Ishikawa (cell line): ENCODE results near the gene RAB7B.

ENCODE experiments used
- CEBPB ChIP-seq: IDR thresholded peaks from 2 replicates; pipeline ENCODE4 v1.6.1; 2012
- CREB1 ChIP-seq: IDR thresholded peaks from 2 replicates; pipeline ENCODE4 v1.6.1; 2012; ENCODE audit warnings: low read depth
- EGR1 ChIP-seq: IDR thresholded peaks from 2 replicates; pipeline ENCODE4 v1.6.1; 2012
- EP300 ChIP-seq: IDR thresholded peaks from 2 replicates; pipeline ENCODE4 v1.6.1; 2012; ENCODE audit warnings: borderline replicate concordance
- FOXM1 ChIP-seq: IDR thresholded peaks from 2 replicates; pipeline ENCODE4 v1.6.1; 2012; ENCODE audit warnings: low read depth, borderline replicate concordance
- MAX ChIP-seq: IDR thresholded peaks from 2 replicates; pipeline ENCODE4 v1.6.1; 2012
- NFIC ChIP-seq: IDR thresholded peaks from 2 replicates; pipeline ENCODE4 v1.6.1; 2012
- RAD21 ChIP-seq: IDR thresholded peaks from 2 replicates; pipeline ENCODE4 v1.6.1; 2012; ENCODE audit warnings: low read depth
- TAF1 ChIP-seq: IDR thresholded peaks from 2 replicates; pipeline ENCODE4 v1.6.1; 2012; ENCODE audit warnings: low read depth, mild to moderate bottlenecking
- TCF12 ChIP-seq: IDR thresholded peaks from 2 replicates; pipeline ENCODE4 v1.6.1; 2012; ENCODE audit warnings: low read depth
- TEAD4 ChIP-seq: IDR thresholded peaks from 2 replicates; pipeline ENCODE4 v1.6.1; 2012
- YY1 ChIP-seq: IDR thresholded peaks from 2 replicates; pipeline ENCODE4 v1.6.1; 2012; ENCODE audit warnings: low read depth
- ZBTB7A ChIP-seq: IDR thresholded peaks from 2 replicates; pipeline ENCODE4 v1.6.1; 2012; ENCODE audit warnings: low read depth
- TF ChIP-seq, protein P1 (sequence below): IDR thresholded peaks from 2 replicates; pipeline ENCODE4 v1.6.1; 2012
- TF ChIP-seq, protein P2 (sequence below): IDR thresholded peaks from 2 replicates; pipeline ENCODE4 v1.6.1; 2012; ENCODE audit warnings: low read depth, mild to moderate bottlenecking

The RAB7B gene

GRCh38 chr1:206006946-206007345 is 3.8 kb upstream of the RAB7B start:
- TF ChIP-seq RAD21 = no peak
- TF ChIP-seq TAF1 = no peak
- TF ChIP-seq ZBTB7A = no peak
- TF ChIP-seq, protein P1, sequence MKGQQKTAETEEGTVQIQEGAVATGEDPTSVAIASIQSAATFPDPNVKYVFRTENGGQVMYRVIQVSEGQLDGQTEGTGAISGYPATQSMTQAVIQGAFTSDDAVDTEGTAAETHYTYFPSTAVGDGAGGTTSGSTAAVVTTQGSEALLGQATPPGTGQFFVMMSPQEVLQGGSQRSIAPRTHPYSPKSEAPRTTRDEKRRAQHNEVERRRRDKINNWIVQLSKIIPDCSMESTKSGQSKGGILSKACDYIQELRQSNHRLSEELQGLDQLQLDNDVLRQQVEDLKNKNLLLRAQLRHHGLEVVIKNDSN = no peak
- no peak for TF ChIP-seq CREB1
- no peak for TF ChIP-seq EGR1
- TF ChIP-seq NFIC = no peak
- no peak for TF ChIP-seq TCF12
- no peak for TF ChIP-seq YY1
- TF ChIP-seq FOXM1 = no peak

DNA sequence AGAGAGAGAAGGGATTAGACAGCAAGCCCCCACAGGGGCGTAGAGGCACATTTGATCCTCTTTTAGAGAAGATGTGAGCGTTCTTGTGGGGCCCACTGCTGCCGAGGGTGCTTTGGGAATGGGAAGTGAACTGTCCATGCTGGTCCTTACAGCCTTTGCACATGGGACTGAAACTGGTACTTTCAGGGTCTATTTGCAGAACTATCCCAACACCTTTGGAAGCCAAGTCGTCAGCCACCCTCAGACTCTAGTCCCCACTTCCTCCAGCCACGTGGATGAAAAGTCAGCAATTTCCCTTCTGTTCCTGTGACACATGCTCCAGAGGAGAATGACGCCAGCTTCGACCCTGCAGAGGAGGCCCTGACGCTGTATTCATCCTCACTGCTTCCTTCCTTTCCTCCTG is 2.6 kb upstream of the RAB7B start:
- TF ChIP-seq, protein P1 = no peak
- TF ChIP-seq RAD21 (no peak), EP300 (no peak), YY1 (no peak), TCF12 (no peak), NFIC (no peak), TAF1 (no peak), FOXM1 (no peak)
- TF ChIP-seq, protein P2, sequence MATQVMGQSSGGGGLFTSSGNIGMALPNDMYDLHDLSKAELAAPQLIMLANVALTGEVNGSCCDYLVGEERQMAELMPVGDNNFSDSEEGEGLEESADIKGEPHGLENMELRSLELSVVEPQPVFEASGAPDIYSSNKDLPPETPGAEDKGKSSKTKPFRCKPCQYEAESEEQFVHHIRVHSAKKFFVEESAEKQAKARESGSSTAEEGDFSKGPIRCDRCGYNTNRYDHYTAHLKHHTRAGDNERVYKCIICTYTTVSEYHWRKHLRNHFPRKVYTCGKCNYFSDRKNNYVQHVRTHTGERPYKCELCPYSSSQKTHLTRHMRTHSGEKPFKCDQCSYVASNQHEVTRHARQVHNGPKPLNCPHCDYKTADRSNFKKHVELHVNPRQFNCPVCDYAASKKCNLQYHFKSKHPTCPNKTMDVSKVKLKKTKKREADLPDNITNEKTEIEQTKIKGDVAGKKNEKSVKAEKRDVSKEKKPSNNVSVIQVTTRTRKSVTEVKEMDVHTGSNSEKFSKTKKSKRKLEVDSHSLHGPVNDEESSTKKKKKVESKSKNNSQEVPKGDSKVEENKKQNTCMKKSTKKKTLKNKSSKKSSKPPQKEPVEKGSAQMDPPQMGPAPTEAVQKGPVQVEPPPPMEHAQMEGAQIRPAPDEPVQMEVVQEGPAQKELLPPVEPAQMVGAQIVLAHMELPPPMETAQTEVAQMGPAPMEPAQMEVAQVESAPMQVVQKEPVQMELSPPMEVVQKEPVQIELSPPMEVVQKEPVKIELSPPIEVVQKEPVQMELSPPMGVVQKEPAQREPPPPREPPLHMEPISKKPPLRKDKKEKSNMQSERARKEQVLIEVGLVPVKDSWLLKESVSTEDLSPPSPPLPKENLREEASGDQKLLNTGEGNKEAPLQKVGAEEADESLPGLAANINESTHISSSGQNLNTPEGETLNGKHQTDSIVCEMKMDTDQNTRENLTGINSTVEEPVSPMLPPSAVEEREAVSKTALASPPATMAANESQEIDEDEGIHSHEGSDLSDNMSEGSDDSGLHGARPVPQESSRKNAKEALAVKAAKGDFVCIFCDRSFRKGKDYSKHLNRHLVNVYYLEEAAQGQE = no peak

- no peak for TF ChIP-seq MAX
- no peak for TF ChIP-seq TAF1
- TF ChIP-seq CEBPB = no peak
- TF ChIP-seq TEAD4 = no peak
- TF ChIP-seq YY1 = no peak
- TF ChIP-seq, protein P2 = no peak
- TF ChIP-seq CREB1 = no peak
- TF ChIP-seq FOXM1 = no peak
- no peak for TF ChIP-seq EGR1
- no peak for TF ChIP-seq RAD21
- TF ChIP-seq TCF12 = no peak
- TF ChIP-seq ZBTB7A = no peak
- TF ChIP-seq, protein P1 = no peak
- TF ChIP-seq EP300 = no peak
- no peak for TF ChIP-seq NFIC
These were observed 2.0 kb upstream of the RAB7B start for GRCh38 chr1:206005234-206005633.

DNA sequence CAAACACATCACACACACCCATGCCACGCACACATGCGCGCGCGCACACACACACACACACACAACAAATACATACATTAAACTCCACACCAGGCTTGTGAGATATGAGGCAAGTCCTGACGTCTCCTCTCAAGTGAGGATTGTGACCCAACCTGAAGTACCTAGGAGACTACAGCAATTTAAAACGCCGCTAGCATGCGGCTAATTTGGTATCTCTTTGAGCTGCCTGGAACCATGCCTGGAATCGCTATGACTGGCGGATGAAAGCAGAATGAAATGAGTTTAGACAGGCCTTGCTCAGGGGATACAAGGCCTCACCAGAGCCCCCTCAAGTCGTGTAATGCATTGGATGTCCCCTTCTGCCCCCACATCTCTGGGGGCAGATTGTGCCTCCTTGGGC is 1.6 kb upstream of the RAB7B start:
- TF ChIP-seq EP300 (no peak), TAF1 (no peak), CEBPB (no peak), RAD21 (no peak), ZBTB7A (no peak), MAX (no peak), FOXM1 (no peak), EGR1 (no peak), YY1 (no peak), TCF12 (no peak), NFIC (no peak), TEAD4 (no peak)
- TF ChIP-seq, protein P1 = no peak
- TF ChIP-seq, protein P2 = no peak
